Left ventricle myocardium inferior (tissue), 1 donor: ENCODE measurements around the gene FIGN. TPM values are rescaled to one million over a fixed set of nuclear protein-coding genes. Genes with fewer than 3 reads are reported as not detected.

Experiments
- DNase-seq: peaks from one replicate; pipeline ENCODE4 v3.0.0-alpha.2; 2020
- H3K27ac ChIP-seq: fragments of 200-600 bp; replicated peaks from 2 replicates; pipeline ENCODE4 v1.8.0; 2021
- H3K27me3 ChIP-seq: fragments of 200-600 bp; 2 replicates; pipeline ENCODE4 v1.8.0; 2021; ENCODE audit warnings: low read depth
- H3K36me3 ChIP-seq: fragments of 200-600 bp; 2 replicates; pipeline ENCODE4 v1.8.0; 2021
- H3K4me1 ChIP-seq: fragments of 200-600 bp; 2 replicates; pipeline ENCODE4 v1.8.0; 2021
- H3K4me3 ChIP-seq: fragments of 200-600 bp; 2 replicates; pipeline ENCODE4 v1.8.0; 2021; ENCODE audit warnings: mild to moderate bottlenecking, moderate library complexity
- H3K9me3 ChIP-seq: fragments of 200-600 bp; replicated peaks from 2 replicates; pipeline ENCODE4 v1.8.0; 2021
- CTCF ChIP-seq: fragments of 200-600 bp; IDR thresholded peaks from 2 replicates; pipeline ENCODE4 v1.8.0; 2021; ENCODE audit warnings: antibody characterized with exemption, mild to moderate bottlenecking, borderline replicate concordance
- intact Hi-C: fragments of 100-400 bp; cut with micrococcal nuclease; formaldehyde crosslinking; loops from one replicate; pipeline ENCODE4 v1.11.0; 2022
- total RNA-seq: library from RNA; stranded (reverse); fragmentation: NEBNext Ultra II Directional; extraction: Animal tissue kit (Norgen Biotek cat#: 25700); gene quantifications from one replicate; pipeline ENCODE4 v1.2.1, GENCODE V29; 2021
- donor health status: DM: no; HTN: yes; CAD: no; lungs with severe emphysema.

The FIGN gene
- total RNA-seq, 1 donor from 2014 or later: 12.9 TPM

- Histone ChIP-seq H3K9me3 (no peaks in the 10 kb centered on the region), H3K36me3 (no peaks in the 10 kb centered on the region), H3K27ac (peak overlapping the region; percentile 47), H3K4me1 (peaks cover 26% of the 10 kb centered on the region), H3K4me3 (no peak overlapping the region), H3K27me3 (no peaks in the 10 kb centered on the region)
- DNase-seq: no peak
- intact Hi-C loops: no loop called here
- no peak for TF ChIP-seq CTCF
Measured at GRCh38 chr2:163626639-163627109, 109.1 kb downstream of the FIGN start.

- TF ChIP-seq CTCF: no peak
- no peak for DNase-seq
- no peaks in the 10 kb centered on the region for H3K27me3 ChIP-seq
- no peak overlapping the region for H3K4me3 ChIP-seq
- no peak overlapping the region for H3K27ac ChIP-seq
- no peaks in the 10 kb centered on the region for H3K9me3 ChIP-seq
- intact Hi-C loops: no loop called here
- peaks cover 26% of the 10 kb centered on the region for H3K4me1 ChIP-seq
- H3K36me3 ChIP-seq: no peaks in the 10 kb centered on the region
Measured at GRCh38 chr2:163626208-163626607, 109.6 kb downstream of the FIGN start.

GRCh38 chr2:163625632-163626031 is 110.2 kb downstream of the FIGN start:
- no peak for TF ChIP-seq CTCF
- Histone ChIP-seq H3K9me3 (no peaks in the 10 kb centered on the region), H3K27me3 (no peaks in the 10 kb centered on the region), H3K36me3 (no peaks in the 10 kb centered on the region), H3K4me3 (no peak overlapping the region), H3K4me1 (peaks cover 26% of the 10 kb centered on the region), H3K27ac (no peak overlapping the region)
- no peak for DNase-seq
- intact Hi-C loops: no loop called here

- Histone ChIP-seq H3K36me3 (no peaks in the 10 kb centered on the region), H3K4me1 (peaks cover 12% of the 10 kb centered on the region), H3K4me3 (no peak overlapping the region), H3K9me3 (no peaks in the 10 kb centered on the region), H3K27me3 (no peaks in the 10 kb centered on the region), H3K27ac (no peak overlapping the region)
- intact Hi-C loops: no loop called here
- no peak for TF ChIP-seq CTCF
- DNase-seq: no peak
Measured at GRCh38 chr2:163621445-163622004, 114.3 kb downstream of the FIGN start.

GRCh38 chr2:163617517-163617916 is 118.3 kb downstream of the FIGN start:
- no peak overlapping the region for H3K27ac ChIP-seq
- H3K27me3 ChIP-seq: no peaks in the 10 kb centered on the region
- H3K9me3 ChIP-seq: no peaks in the 10 kb centered on the region
- intact Hi-C loops: no loop called here
- H3K4me1 ChIP-seq: peaks cover 11% of the 10 kb centered on the region
- H3K36me3 ChIP-seq: no peaks in the 10 kb centered on the region
- H3K4me3 ChIP-seq: no peak overlapping the region
- DNase-seq: no peak
- no peak for TF ChIP-seq CTCF
